Uterus (tissue), 2 donors: Measurements from ENCODE around the gene GAS5.

Source experiments
- POLR2A ChIP-seq, 2 donors: fragments of 450-650 bp; IDR thresholded peaks; one replicate each; pipeline ENCODE4 v1.6.1; 2016; ENCODE audit warnings: antibody characterized with exemption in 2 of 2, mild to moderate bottlenecking in 1 of 2, moderate library complexity in 1 of 2
- TF ChIP-seq, protein P1 (sequence below), 4 experiments: fragments of 200-600 bp in 2 of 4; fragments of 450-650 bp in 2 of 4; sonication (generic) in 2 of 4; IDR thresholded peaks; one replicate each; pipeline ENCODE4 v1.5.1; 2016 to 2019; ENCODE audit warnings: antibody characterized with exemption in 4 of 4, mild to moderate bottlenecking in 2 of 4, moderate library complexity in 1 of 4

DNA sequence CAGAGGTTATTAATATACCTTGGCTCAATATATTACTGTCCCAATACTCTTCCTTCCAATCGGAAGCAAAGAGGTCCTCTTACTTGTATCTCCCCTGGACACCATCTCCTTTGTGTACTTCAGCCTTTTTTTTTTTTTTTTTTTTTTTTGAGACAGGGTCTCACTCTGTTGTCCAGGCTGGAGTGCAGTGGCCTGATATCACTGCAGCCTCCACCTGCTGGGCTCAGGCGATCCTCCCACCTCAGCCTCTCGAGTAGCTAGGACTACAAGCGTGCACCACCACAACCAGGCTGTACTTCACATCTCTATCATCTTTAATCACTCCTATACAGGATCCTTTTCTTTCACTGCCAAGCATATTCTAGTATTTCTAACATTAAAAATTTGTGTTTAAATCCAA is 46.1 kb downstream of the GAS5 start:
- TF ChIP-seq, protein P1, sequence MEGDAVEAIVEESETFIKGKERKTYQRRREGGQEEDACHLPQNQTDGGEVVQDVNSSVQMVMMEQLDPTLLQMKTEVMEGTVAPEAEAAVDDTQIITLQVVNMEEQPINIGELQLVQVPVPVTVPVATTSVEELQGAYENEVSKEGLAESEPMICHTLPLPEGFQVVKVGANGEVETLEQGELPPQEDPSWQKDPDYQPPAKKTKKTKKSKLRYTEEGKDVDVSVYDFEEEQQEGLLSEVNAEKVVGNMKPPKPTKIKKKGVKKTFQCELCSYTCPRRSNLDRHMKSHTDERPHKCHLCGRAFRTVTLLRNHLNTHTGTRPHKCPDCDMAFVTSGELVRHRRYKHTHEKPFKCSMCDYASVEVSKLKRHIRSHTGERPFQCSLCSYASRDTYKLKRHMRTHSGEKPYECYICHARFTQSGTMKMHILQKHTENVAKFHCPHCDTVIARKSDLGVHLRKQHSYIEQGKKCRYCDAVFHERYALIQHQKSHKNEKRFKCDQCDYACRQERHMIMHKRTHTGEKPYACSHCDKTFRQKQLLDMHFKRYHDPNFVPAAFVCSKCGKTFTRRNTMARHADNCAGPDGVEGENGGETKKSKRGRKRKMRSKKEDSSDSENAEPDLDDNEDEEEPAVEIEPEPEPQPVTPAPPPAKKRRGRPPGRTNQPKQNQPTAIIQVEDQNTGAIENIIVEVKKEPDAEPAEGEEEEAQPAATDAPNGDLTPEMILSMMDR (IDR thresholded peaks at IDR 0.05): no peak
- TF ChIP-seq POLR2A (IDR thresholded peaks at IDR 0.05): no peak
